GM10248 (cell line): ENCODE results near the gene LSAMP.
"Not testable (repeated sequence)": the region's sequence is repeated elsewhere in the genome, so short reads cannot be mapped to it uniquely, and the experiment has no call there.

Experiments
- CTCF ChIA-PET: fragments of 300-600 bp; sonication (Branson Sonifier 250); formaldehyde crosslinking; extraction: SDS; loops from one replicate; lab custom pipeline; 2021; ENCODE audit warnings: antibody characterized with exemption; lab: Yijun Ruan, JAX
- POLR2A ChIA-PET: fragments of 350-650 bp; sonication (Branson Sonifier 250); formaldehyde crosslinking; extraction: SDS; loops from one replicate; lab custom pipeline; 2020; ENCODE audit warnings: antibody characterized with exemption; lab: Yijun Ruan, JAX
- DNase-seq: peaks from one replicate; pipeline ENCODE4 v3.0.0; 2012; ENCODE audit errors: extremely low spot score
- CTCF ChIP-seq: IDR thresholded peaks from 2 replicates; pipeline ENCODE4 v1.5.1; 2012; ENCODE audit warnings: mild to moderate bottlenecking, low read depth; ENCODE audit errors: extremely low read depth, missing control alignments, control extremely low read depth

LSAMP gene

GRCh38 chr3:115800489-115801075 lies 644.7 kb downstream of the LSAMP start:
- TF ChIP-seq CTCF: no peak
- ChIA-PET POLR2A (no interaction called here), CTCF (no interaction called here)
- DNase-seq: no peak

- CTCF ChIA-PET: interaction anchor here (1.1 kb wide), 1 partner anchor 16 kb away, joined by 3 read pairs; no protein-coding TSS in a partner anchor
- DNase-seq, POLR2A ChIA-PET: not testable (repeated sequence)
These were observed 645.2 kb downstream of the LSAMP start for GRCh38 chr3:115800065-115800464.

- CTCF ChIA-PET: interaction anchor here (1.5 kb wide), 1 partner anchor 22 kb away, joined by 3 read pairs; no protein-coding TSS in a partner anchor
- POLR2A ChIA-PET: no interaction called here
- peak; percentile 14 for DNase-seq
- no peak for TF ChIP-seq CTCF
These were observed 652.9 kb downstream of the LSAMP start for GRCh38 chr3:115792206-115792955.

- CTCF ChIA-PET: interaction anchor here (0.9 to 1.5 kb wide), 2 partner anchors 23 to 40 kb away, joined by 3 read pairs; no protein-coding TSS in a partner anchor
- POLR2A ChIA-PET, DNase-seq: not testable (repeated sequence)
These were observed 653.8 kb downstream of the LSAMP start for GRCh38 chr3:115791271-115792153.

- CTCF ChIA-PET: interaction anchor here (0.9 kb wide), 1 partner anchor 41 kb away, joined by 3 read pairs; no protein-coding TSS in a partner anchor
- POLR2A ChIA-PET: no interaction called here
- peak; percentile 15 for DNase-seq
- no peak for TF ChIP-seq CTCF
These were observed 654.5 kb downstream of the LSAMP start for GRCh38 chr3:115790759-115791158.

GRCh38 chr3:115789481-115789880 lies 655.8 kb downstream of the LSAMP start:
- POLR2A ChIA-PET: no interaction called here
- DNase-seq: no peak
- CTCF ChIA-PET: interaction anchor here (1.2 to 1.3 kb wide), 2 partner anchors 14 to 19 kb away, joined by 3 read pairs; no protein-coding TSS in a partner anchor
- TF ChIP-seq CTCF: no peak

GRCh38 chr3:115788921-115789470 lies 656.3 kb downstream of the LSAMP start:
- ChIA-PET CTCF (interaction anchor here (1.2 to 1.8 kb wide), 3 partner anchors 14 to 26 kb away, joined by 3 to 6 read pairs (median 3); no protein-coding TSS in a partner anchor), POLR2A (no interaction called here)
- no peak for DNase-seq
- no peak for TF ChIP-seq CTCF
